IMR-90 (cell line): ENCODE data around the gene ZNF507.

Source experiments
- MXI1 ChIP-seq: IDR thresholded peaks from 2 replicates; pipeline ENCODE4 v1.6.1; 2012; ENCODE audit warnings: low read depth, mild to moderate bottlenecking, low read length, moderate library complexity, borderline replicate concordance
- POLR2A ChIP-seq: IDR thresholded peaks from 2 replicates; pipeline ENCODE4 v1.6.1; 2012; ENCODE audit warnings: mild to moderate bottlenecking, low read depth, low read length
- RAD21 ChIP-seq: IDR thresholded peaks from 2 replicates; pipeline ENCODE4 v1.6.1; 2012; ENCODE audit warnings: low read length, improper control_type of control experiment
- RCOR1 ChIP-seq: IDR thresholded peaks from 2 replicates; pipeline ENCODE4 v1.6.1; 2012; ENCODE audit warnings: mild to moderate bottlenecking, low read length, improper control_type of control experiment; ENCODE audit not compliant: insufficient replicate concordance
- RFX5 ChIP-seq: IDR thresholded peaks from 2 replicates; pipeline ENCODE4 v1.8.0; 2012; ENCODE audit warnings: low read depth, mild to moderate bottlenecking, low read length, moderate library complexity
- TF ChIP-seq, protein P1 (sequence below): conservative IDR thresholded peaks from 2 replicates; pipeline ENCODE4 v1.5.1; 2012; ENCODE audit warnings: mild to moderate bottlenecking, low read depth, low read length, improper control_type of control experiment

DNA sequence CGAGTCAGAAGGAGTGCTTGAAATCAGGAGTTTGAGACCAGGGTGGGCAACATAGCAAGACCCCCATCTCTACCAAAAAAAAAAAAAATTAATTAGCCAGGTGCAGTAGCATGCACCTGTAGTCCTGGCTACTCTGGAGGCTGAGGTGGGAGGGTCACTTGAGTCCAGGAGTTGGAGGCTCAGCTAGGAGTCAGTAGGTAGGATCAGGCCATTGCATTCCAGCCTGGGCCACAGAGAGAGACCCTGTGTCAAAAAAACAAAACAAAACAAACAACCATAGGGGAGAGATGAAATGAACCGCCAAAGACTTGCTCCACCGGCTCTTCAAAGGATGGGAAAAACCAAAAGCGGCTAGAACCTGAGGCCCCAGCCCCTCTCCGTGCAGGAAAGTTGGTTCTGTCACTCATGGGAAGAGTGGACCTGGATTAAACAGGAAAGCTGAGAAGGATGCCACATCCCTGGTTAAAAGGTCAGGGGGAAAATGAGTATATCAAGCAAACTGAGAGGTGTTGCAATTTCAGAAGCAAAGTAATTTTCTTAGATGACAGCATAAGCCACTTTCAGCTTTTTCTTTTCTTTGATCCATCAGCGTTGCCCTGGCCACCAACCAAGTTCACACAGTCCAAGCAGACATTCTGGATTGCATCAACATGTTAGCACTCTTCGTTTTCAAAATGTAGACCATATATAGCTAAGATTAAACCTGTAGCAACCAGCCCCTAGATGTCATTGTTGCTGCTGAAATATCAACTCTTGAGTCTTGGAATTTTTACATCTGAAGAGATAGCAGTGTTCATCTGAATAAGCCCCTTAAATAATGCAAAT is 8.9 kb upstream of the ZNF507 start:
- TF ChIP-seq, protein P1, sequence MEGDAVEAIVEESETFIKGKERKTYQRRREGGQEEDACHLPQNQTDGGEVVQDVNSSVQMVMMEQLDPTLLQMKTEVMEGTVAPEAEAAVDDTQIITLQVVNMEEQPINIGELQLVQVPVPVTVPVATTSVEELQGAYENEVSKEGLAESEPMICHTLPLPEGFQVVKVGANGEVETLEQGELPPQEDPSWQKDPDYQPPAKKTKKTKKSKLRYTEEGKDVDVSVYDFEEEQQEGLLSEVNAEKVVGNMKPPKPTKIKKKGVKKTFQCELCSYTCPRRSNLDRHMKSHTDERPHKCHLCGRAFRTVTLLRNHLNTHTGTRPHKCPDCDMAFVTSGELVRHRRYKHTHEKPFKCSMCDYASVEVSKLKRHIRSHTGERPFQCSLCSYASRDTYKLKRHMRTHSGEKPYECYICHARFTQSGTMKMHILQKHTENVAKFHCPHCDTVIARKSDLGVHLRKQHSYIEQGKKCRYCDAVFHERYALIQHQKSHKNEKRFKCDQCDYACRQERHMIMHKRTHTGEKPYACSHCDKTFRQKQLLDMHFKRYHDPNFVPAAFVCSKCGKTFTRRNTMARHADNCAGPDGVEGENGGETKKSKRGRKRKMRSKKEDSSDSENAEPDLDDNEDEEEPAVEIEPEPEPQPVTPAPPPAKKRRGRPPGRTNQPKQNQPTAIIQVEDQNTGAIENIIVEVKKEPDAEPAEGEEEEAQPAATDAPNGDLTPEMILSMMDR, result peak; percentile 44
- TF ChIP-seq POLR2A (no peak), RAD21 (peak; percentile 46), RCOR1 (no peak), MXI1 (no peak), RFX5 (no peak)
